NT2/D1 (cell line): ENCODE results near the gene LAMA1.

ENCODE experiments used
- YY1 ChIP-seq: IDR thresholded peaks from 2 replicates; pipeline ENCODE4 v1.6.1; 2011; ENCODE audit not compliant: insufficient read length, insufficient read depth
- ZNF274 ChIP-seq: IDR thresholded peaks from 2 replicates; pipeline ENCODE4 v1.6.1; 2011; ENCODE audit warnings: mild to moderate bottlenecking, low read depth, low read length

DNA sequence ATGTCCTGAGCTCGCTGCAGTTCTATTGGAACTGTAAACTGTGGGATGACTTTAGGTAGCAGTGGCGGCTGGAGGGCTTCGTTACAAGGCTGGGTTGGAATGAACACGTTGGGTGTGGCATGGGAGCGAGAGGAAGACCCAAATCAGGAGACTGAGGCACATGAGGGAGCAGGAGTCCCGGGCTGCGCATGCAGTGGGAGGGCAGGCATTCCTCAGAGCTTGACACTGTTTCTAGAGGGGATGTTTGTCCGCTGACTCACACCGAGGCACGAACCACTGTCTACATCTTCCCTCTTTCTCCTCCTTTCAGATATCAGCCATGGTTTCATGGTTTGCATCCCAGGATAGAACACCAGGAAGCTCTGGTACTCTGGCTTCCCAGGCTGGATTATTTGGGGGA is 40.6 kb upstream of the LAMA1 start:
- TF ChIP-seq YY1 (no peak), ZNF274 (no peak)
